Globus pallidus (tissue), 1 donor: ENCODE results near the gene SINHCAF.
"Not testable (repeated sequence)": the region's sequence is repeated elsewhere in the genome, so short reads cannot be mapped to it uniquely, and the experiment has no call there.

Source experiments
- DNase-seq: peaks from one replicate; pipeline ENCODE4 v3.0.0-alpha.2; 2015; ENCODE audit warnings: low spot score

The SINHCAF gene

GRCh38 chr12:31308116-31308515, 17.8 kb downstream of the SINHCAF start:
- no peak for DNase-seq

- DNase-seq: no peak
Measured at GRCh38 chr12:31306866-31307265, 19.1 kb downstream of the SINHCAF start.

GRCh38 chr12:31303466-31303865, 22.5 kb downstream of the SINHCAF start:
- DNase-seq: no peak

- DNase-seq: no peak
Measured at GRCh38 chr12:31301311-31301710, 24.6 kb downstream of the SINHCAF start.

- DNase-seq: no peak
Measured at GRCh38 chr12:31300783-31301182, 25.2 kb downstream of the SINHCAF start.

GRCh38 chr12:31300341-31300740, 25.6 kb downstream of the SINHCAF start:
- peak; percentile 7 for DNase-seq

GRCh38 chr12:31298922-31299321, 27.0 kb downstream of the SINHCAF start:
- no peak for DNase-seq

- no peak for DNase-seq
Measured at GRCh38 chr12:31298515-31298910, 27.4 kb downstream of the SINHCAF start.

- no peak for DNase-seq
Measured at GRCh38 chr12:31297572-31298514, 28.1 kb downstream of the SINHCAF start.

GRCh38 chr12:31289441-31289840, 36.5 kb downstream of the SINHCAF start:
- DNase-seq: no peak

- DNase-seq: no peak
Measured at GRCh38 chr12:31288381-31288780, 37.6 kb downstream of the SINHCAF start.

- DNase-seq: no peak
Measured at GRCh38 chr12:31280183-31280582, 45.8 kb downstream of the SINHCAF start.

- no peak for DNase-seq
Measured at GRCh38 chr12:31279390-31279924, 46.5 kb downstream of the SINHCAF start.

- DNase-seq: no peak
Measured at GRCh38 chr12:31278832-31279231, 47.1 kb downstream of the SINHCAF start.

- no peak for DNase-seq
Measured at GRCh38 chr12:31278424-31278823, 47.5 kb downstream of the SINHCAF start.

- DNase-seq: no peak
Measured at GRCh38 chr12:31277081-31277480, 48.9 kb downstream of the SINHCAF start.

GRCh38 chr12:31275491-31275890, 50.5 kb downstream of the SINHCAF start:
- DNase-seq: no peak

GRCh38 chr12:31274520-31275300, 51.2 kb downstream of the SINHCAF start:
- DNase-seq: no peak

- not testable (repeated sequence) for DNase-seq
Measured at GRCh38 chr12:31273794-31274193, 52.2 kb downstream of the SINHCAF start.

- no peak for DNase-seq
Measured at GRCh38 chr12:31272607-31273225, 53.2 kb downstream of the SINHCAF start.

- DNase-seq: no peak
Measured at GRCh38 chr12:31267966-31268365, 58.0 kb downstream of the SINHCAF start.

- DNase-seq: no peak
Measured at GRCh38 chr12:31265722-31266121, 60.2 kb downstream of the SINHCAF start.
